ENCODE data around the gene KLHL2. TPM values are rescaled to one million over a fixed set of nuclear protein-coding genes. Genes with fewer than 3 reads are reported as not detected.

KLHL2 gene
- total RNA-seq, 1 experiment from 2014 or later, result 26.4 TPM

DNA sequence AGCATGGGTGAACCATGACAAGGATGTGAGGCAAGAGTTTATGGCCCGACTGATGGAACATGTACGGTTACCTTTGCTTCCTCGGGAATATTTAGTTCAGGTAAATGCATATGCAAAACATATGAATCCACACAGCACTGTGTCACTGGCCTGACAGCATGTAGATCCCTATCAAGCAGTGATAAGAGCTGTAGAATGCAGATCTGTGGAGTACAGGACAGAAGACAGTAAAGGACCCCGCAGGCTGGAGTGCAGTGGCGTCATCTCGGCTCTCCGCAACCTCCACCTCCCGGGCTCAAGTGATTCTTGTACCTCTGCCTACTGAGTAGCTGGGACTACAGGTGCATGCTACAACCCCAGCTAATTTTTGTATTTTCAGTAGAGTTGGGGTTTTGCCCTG is 90.3 kb downstream of the KLHL2 start:
- CTCF ChIA-PET, result no interaction called here
- intact Hi-C loops (cut with micrococcal nuclease; ENCODE audit: unreplicated experiment), result no loop called here
- Histone ChIP-seq H4K20me1 (ENCODE audit: insufficient read depth) (no peaks in the 10 kb centered on the region), H3K9me2 (ENCODE audit: insufficient read depth) (no peaks in the 10 kb centered on the region), H3F3A (ENCODE audit: insufficient read depth, low read depth) (no peaks in the 10 kb centered on the region), H3K4me1 (replicated peaks; ENCODE audit: insufficient read depth) (no peaks in the 10 kb centered on the region), H2AFZ (no peak overlapping the region), H3K4me3 (no peak overlapping the region), H3K27me3 (ENCODE audit: insufficient read depth, low read depth) (no peaks in the 10 kb centered on the region), H3K79me2 (ENCODE audit: low read depth) (no peaks in the 10 kb centered on the region), H3K27ac (no peak overlapping the region), H3K4me2 (no peak overlapping the region), H3K36me3 (ENCODE audit: low read depth) (0 out of 2 replicates have a peak, but pooled peaks cover 3% of the 10 kb centered on the region), H3K9me3 (ENCODE audit: insufficient read depth, low read depth) (no peaks in the 10 kb centered on the region)
- no peak for TF ChIP-seq EZH2 (IDR thresholded peaks at IDR 0.05; ENCODE audit: low read depth)
- TF ChIP-seq, protein P1, sequence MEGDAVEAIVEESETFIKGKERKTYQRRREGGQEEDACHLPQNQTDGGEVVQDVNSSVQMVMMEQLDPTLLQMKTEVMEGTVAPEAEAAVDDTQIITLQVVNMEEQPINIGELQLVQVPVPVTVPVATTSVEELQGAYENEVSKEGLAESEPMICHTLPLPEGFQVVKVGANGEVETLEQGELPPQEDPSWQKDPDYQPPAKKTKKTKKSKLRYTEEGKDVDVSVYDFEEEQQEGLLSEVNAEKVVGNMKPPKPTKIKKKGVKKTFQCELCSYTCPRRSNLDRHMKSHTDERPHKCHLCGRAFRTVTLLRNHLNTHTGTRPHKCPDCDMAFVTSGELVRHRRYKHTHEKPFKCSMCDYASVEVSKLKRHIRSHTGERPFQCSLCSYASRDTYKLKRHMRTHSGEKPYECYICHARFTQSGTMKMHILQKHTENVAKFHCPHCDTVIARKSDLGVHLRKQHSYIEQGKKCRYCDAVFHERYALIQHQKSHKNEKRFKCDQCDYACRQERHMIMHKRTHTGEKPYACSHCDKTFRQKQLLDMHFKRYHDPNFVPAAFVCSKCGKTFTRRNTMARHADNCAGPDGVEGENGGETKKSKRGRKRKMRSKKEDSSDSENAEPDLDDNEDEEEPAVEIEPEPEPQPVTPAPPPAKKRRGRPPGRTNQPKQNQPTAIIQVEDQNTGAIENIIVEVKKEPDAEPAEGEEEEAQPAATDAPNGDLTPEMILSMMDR (conservative IDR thresholded peaks at IDR 0.05), result no peak
- no peak for DNase-seq
- no TSS peak for BruUV-seq (replicated peaks)
- POLR2A ChIA-PET (ENCODE audit: unreplicated experiment), result no interaction called here

DNA sequence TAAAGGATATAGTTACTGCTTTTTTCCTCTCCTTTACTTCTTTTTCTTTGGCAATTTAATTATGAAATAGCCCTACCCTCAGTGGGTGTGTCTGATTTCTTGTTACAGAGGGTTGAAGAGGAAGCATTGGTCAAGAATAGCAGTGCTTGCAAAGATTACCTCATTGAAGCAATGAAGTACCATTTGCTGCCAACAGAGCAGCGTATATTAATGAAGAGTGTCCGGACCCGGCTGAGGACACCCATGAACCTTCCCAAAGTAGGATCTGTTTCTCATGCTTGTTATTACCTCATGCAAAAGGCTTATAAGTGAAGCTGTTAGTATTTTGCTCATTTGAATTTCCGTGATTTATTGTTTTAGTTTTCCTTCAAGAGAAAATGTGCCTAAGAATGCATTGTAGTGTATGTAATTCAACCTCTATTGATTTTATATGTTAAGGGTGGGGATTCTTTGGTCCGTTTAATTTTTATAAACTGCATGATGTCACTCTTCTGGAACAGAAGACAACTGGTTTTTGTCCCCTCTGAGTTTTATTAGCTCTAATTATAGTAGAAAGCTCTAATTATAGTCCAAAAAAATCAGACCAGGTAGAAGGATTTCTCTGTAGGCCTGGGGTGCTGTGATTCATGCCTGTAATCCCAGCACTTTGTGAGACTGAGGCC is 92.2 kb downstream of the KLHL2 start:
- ChIA-PET POLR2A (ENCODE audit: unreplicated experiment) (no interaction called here), CTCF (no interaction called here)
- H3K79me2 ChIP-seq (ENCODE audit: low read depth), result no peaks in the 10 kb centered on the region
- H3K9me2 ChIP-seq (ENCODE audit: insufficient read depth), result no peaks in the 10 kb centered on the region
- no peak for DNase-seq
- no peak overlapping the region for H2AFZ ChIP-seq
- no peaks in the 10 kb centered on the region for H4K20me1 ChIP-seq (ENCODE audit: insufficient read depth)
- H3K36me3 ChIP-seq (ENCODE audit: low read depth), result 0 out of 2 replicates have a peak, but pooled peaks cover 3% of the 10 kb centered on the region
- no peaks in the 10 kb centered on the region for H3K27me3 ChIP-seq (ENCODE audit: insufficient read depth, low read depth)
- no peak overlapping the region for H3K4me2 ChIP-seq
- no peaks in the 10 kb centered on the region for H3K9me3 ChIP-seq (ENCODE audit: insufficient read depth, low read depth)
- BruUV-seq (replicated peaks), result no TSS peak
- TF ChIP-seq EZH2 (IDR thresholded peaks at IDR 0.05; ENCODE audit: low read depth), result no peak
- TF ChIP-seq, protein P1 (conservative IDR thresholded peaks at IDR 0.05), result no peak
- no peak overlapping the region for H3K4me3 ChIP-seq
- H3F3A ChIP-seq (ENCODE audit: insufficient read depth, low read depth), result no peaks in the 10 kb centered on the region
- H3K4me1 ChIP-seq (replicated peaks; ENCODE audit: insufficient read depth), result no peaks in the 10 kb centered on the region
- intact Hi-C loops (cut with micrococcal nuclease; ENCODE audit: unreplicated experiment), result no loop called here
- no peak overlapping the region for H3K27ac ChIP-seq

DNA sequence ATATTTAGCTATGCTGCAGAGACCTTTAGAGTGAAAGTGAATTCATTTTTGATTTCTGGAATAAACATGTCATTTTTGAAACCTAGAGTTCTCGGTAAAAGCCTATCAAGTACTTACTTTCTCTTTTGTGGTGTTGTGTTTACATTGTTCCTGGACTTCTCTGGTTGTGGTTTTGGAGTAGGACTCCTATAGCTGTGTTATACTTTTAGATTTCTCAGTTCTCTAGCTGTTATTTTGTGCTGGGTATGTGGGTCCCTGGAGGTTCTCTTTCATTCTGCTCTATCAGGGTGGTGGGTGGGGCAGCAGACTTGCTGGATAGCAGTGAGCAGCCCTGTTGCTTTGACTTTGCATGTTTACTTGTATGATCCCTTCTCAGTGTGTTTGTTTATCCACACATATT is 94.5 kb downstream of the KLHL2 start:
- Histone ChIP-seq H3K36me3 (ENCODE audit: low read depth) (0 out of 2 replicates have a peak, but pooled peaks cover 3% of the 10 kb centered on the region), H3K4me3 (no peak overlapping the region), H3K27me3 (ENCODE audit: insufficient read depth, low read depth) (no peaks in the 10 kb centered on the region), H2AFZ (no peak overlapping the region), H3K4me1 (replicated peaks; ENCODE audit: insufficient read depth) (no peaks in the 10 kb centered on the region), H3K4me2 (no peak overlapping the region), H3K9me3 (ENCODE audit: insufficient read depth, low read depth) (no peaks in the 10 kb centered on the region), H3F3A (ENCODE audit: insufficient read depth, low read depth) (no peaks in the 10 kb centered on the region), H3K9me2 (ENCODE audit: insufficient read depth) (no peaks in the 10 kb centered on the region), H3K79me2 (ENCODE audit: low read depth) (no peaks in the 10 kb centered on the region), H3K27ac (no peak overlapping the region), H4K20me1 (ENCODE audit: insufficient read depth) (no peaks in the 10 kb centered on the region)
- TF ChIP-seq, protein P1 (conservative IDR thresholded peaks at IDR 0.05), result no peak
- TF ChIP-seq EZH2 (IDR thresholded peaks at IDR 0.05; ENCODE audit: low read depth), result no peak
- no peak for DNase-seq
- ChIA-PET CTCF (no interaction called here), POLR2A (ENCODE audit: unreplicated experiment) (interaction anchor here (0.7 kb wide), 1 partner anchor 30 kb away, joined by 3 read pairs; no protein-coding TSS in a partner anchor)
- BruUV-seq (replicated peaks), result no TSS peak
- intact Hi-C loops (cut with micrococcal nuclease; ENCODE audit: unreplicated experiment), result no loop called here

Data from PC-9 (cell line).